Parathyroid adenoma (tissue), 2 donors: ENCODE data around the gene CFAP69.

Experiments used
- H2AFZ ChIP-seq: fragments of 300-600 bp; sonication (generic); one replicate; pipeline ENCODE4 v1.7.0; 2017; ENCODE audit warnings: antibody characterized with exemption, mild to moderate bottlenecking
- H3K27ac ChIP-seq: fragments of 300-600 bp; sonication (generic); one replicate; pipeline ENCODE4 v1.7.0; 2017
- H3K27me3 ChIP-seq: fragments of 300-600 bp; sonication (generic); one replicate; pipeline ENCODE4 v1.7.0; 2017; ENCODE audit warnings: low read length; ENCODE audit not compliant: control insufficient read depth, insufficient read depth
- H3K36me3 ChIP-seq: fragments of 300-600 bp; sonication (generic); one replicate; pipeline ENCODE4 v1.7.0; 2017; ENCODE audit warnings: low read length; ENCODE audit not compliant: control insufficient read depth, insufficient read depth
- H3K4me1 ChIP-seq: fragments of 300-600 bp; sonication (generic); one replicate; pipeline ENCODE4 v1.7.0; 2017; ENCODE audit warnings: control low read depth
- H3K4me2 ChIP-seq: fragments of 300-600 bp; sonication (generic); one replicate; pipeline ENCODE4 v1.7.0; 2017; ENCODE audit warnings: low read length
- H3K4me3 ChIP-seq: fragments of 300-600 bp; sonication (generic); one replicate; pipeline ENCODE4 v1.7.0; 2017; ENCODE audit warnings: low read depth, low read length
- H3K79me2 ChIP-seq: fragments of 300-600 bp; sonication (generic); one replicate; pipeline ENCODE4 v1.7.0; 2017; ENCODE audit warnings: control low read depth
- H3K9ac ChIP-seq: fragments of 300-600 bp; sonication (generic); one replicate; pipeline ENCODE4 v1.7.0; 2017; ENCODE audit warnings: mild to moderate bottlenecking
- H3K9me3 ChIP-seq: fragments of 300-600 bp; sonication (generic); one replicate; pipeline ENCODE4 v1.7.0; 2017; ENCODE audit warnings: low read length; ENCODE audit not compliant: control insufficient read depth
- CTCF ChIP-seq: fragments of 300-600 bp; sonication (generic); IDR thresholded peaks from one replicate; pipeline ENCODE4 v1.7.0; 2017; ENCODE audit warnings: antibody characterized with exemption, mild to moderate bottlenecking
- donor health status: primary hyperparathyroidism.

Gene CFAP69

GRCh38 chr7:90303241-90303640, 58.3 kb downstream of the CFAP69 start:
- Histone ChIP-seq H2AFZ (no peak overlapping the region), H3K4me1 (no peaks in the 10 kb centered on the region), H3K27me3 (no peaks in the 10 kb centered on the region), H3K4me3 (no peak overlapping the region), H3K9me3 (no peaks in the 10 kb centered on the region), H3K79me2 (no peaks in the 10 kb centered on the region), H3K9ac (no peak overlapping the region), H3K4me2 (no peak overlapping the region), H3K27ac (no peak overlapping the region), H3K36me3 (no peaks in the 10 kb centered on the region)
- TF ChIP-seq CTCF: no peak

DNA sequence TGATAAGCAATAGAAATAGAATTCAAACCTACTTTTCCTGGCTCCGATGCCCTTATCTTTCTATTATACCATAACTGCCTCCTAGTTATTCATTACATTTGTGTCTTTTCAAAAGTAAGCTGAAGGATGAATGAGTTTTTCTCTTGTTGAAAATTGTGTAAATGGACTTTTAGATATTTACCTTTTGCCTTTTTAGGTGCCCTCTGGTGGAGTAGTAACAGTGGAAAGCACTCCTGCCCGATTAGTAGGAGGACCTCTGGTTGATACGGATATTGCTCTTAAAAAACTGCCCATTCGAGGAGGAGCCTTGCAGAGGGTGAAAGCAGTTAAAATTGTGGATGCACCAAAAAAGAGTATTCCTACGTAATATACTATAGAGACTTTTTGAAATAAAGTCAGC, 64.9 kb downstream of the CFAP69 start:
- H3K36me3 ChIP-seq: no peaks in the 10 kb centered on the region
- no peak overlapping the region for H3K9ac ChIP-seq
- no peaks in the 10 kb centered on the region for H3K9me3 ChIP-seq
- no peaks in the 10 kb centered on the region for H3K27me3 ChIP-seq
- H3K4me2 ChIP-seq: no peak overlapping the region
- no peak overlapping the region for H3K4me3 ChIP-seq
- TF ChIP-seq CTCF: no peak
- no peaks in the 10 kb centered on the region for H3K79me2 ChIP-seq
- no peaks in the 10 kb centered on the region for H3K4me1 ChIP-seq
- no peak overlapping the region for H2AFZ ChIP-seq
- H3K27ac ChIP-seq: no peak overlapping the region

DNA sequence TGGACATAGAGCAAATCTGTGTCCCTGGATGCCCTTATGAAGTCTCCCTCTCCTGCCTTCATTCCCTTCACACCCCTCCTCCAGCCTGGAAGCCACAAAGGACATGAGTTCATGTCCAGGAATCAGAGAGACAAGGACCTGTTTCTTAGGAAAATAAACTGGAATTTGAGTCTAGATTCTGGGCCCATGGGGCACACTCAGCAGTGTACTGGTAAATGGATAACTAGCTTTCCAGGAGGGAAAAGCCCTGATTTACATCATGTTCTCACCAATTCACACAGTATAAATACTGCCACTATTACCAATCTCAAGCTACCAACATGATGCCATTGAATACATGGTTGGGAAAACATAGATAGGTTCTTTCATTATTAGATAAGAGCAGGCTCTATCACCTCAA, 66.2 kb downstream of the CFAP69 start:
- Histone ChIP-seq H3K4me2 (no peak overlapping the region), H3K4me1 (no peaks in the 10 kb centered on the region), H3K9me3 (no peaks in the 10 kb centered on the region), H3K27ac (no peak overlapping the region), H3K9ac (no peak overlapping the region), H3K4me3 (no peak overlapping the region), H3K36me3 (no peaks in the 10 kb centered on the region), H3K27me3 (no peaks in the 10 kb centered on the region), H2AFZ (no peak overlapping the region), H3K79me2 (no peaks in the 10 kb centered on the region)
- TF ChIP-seq CTCF: no peak

- no peak overlapping the region for H3K4me3 ChIP-seq
- no peaks in the 10 kb centered on the region for H3K27me3 ChIP-seq
- H3K9ac ChIP-seq: no peak overlapping the region
- H3K4me1 ChIP-seq: no peaks in the 10 kb centered on the region
- H2AFZ ChIP-seq: no peak overlapping the region
- no peak for TF ChIP-seq CTCF
- no peak overlapping the region for H3K27ac ChIP-seq
- H3K79me2 ChIP-seq: no peaks in the 10 kb centered on the region
- no peaks in the 10 kb centered on the region for H3K9me3 ChIP-seq
- no peak overlapping the region for H3K4me2 ChIP-seq
- H3K36me3 ChIP-seq: no peaks in the 10 kb centered on the region
Observed at GRCh38 chr7:90312745-90313144, 67.8 kb downstream of the CFAP69 start.

DNA sequence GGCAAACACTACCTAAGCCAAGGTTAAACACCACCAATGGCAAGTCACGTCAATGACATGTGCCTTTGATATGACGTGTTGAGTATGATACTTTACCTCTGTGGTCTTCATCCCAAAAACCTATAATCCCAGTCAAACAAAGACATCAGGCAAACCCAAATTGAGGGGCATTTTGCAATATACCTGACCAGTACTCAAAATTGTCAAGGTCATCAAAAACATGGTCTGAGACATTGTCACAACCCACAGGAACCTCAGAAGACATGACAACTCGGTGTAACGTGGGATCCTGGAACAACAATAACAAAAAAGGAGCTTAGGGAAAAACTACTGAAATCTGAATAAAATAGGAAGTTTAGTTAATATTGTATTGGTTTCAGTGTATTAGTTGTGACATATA, 68.9 kb downstream of the CFAP69 start:
- Histone ChIP-seq H3K27ac (no peak overlapping the region), H3K4me2 (no peak overlapping the region), H3K9me3 (no peaks in the 10 kb centered on the region), H3K9ac (no peak overlapping the region), H2AFZ (no peak overlapping the region), H3K4me1 (no peaks in the 10 kb centered on the region), H3K4me3 (no peak overlapping the region), H3K36me3 (no peaks in the 10 kb centered on the region), H3K79me2 (no peaks in the 10 kb centered on the region), H3K27me3 (peaks cover 1% of the 10 kb centered on the region)
- no peak for TF ChIP-seq CTCF
